Natural killer cell (primary cell): ENCODE results near the gene MACROD2. TPM values are rescaled to one million over a fixed set of nuclear protein-coding genes. Genes with fewer than 3 reads are reported as not detected.
"Not testable (repeated sequence)": the region's sequence is repeated elsewhere in the genome, so short reads cannot be mapped to it uniquely, and the experiment has no call there.

Source experiments
- ATAC-seq, 3 donors: fragments of 150-1000 bp in 2 of 3; fragments of 200-7000 bp in 1 of 3; cut with Tn5 transposase; 1 replicate in 1 of 3; 2 replicates in 2 of 3; pipeline ENCODE4 v1.10.0; 2021; ENCODE audit warnings: mild to moderate bottlenecking in 2 of 3, moderate library complexity in 2 of 3
- DNase-seq, 2 donors: peaks; one replicate each; pipeline versions ENCODE4 v3.0.0 to v3.0.0-alpha.2; 2013 to 2021; ENCODE audit warnings: mixed read lengths in 1 of 2
- H3K27ac ChIP-seq: one replicate; pipeline ENCODE4 v1.5.1; 2013; ENCODE audit warnings: mild to moderate bottlenecking, low read length
- H3K27me3 ChIP-seq: one replicate; pipeline ENCODE4 v1.6.1; 2013; ENCODE audit warnings: low read length; ENCODE audit not compliant: control insufficient read depth, insufficient read depth
- H3K36me3 ChIP-seq: one replicate; pipeline ENCODE4 v1.6.1; 2013; ENCODE audit warnings: low read length; ENCODE audit not compliant: control insufficient read depth, insufficient read depth
- H3K4me1 ChIP-seq: one replicate; pipeline ENCODE4 v1.6.1; 2013; ENCODE audit warnings: low read length; ENCODE audit not compliant: control insufficient read depth, insufficient read depth
- H3K4me3 ChIP-seq: one replicate; pipeline ENCODE4 v1.5.1; 2013; ENCODE audit warnings: low read length
- H3K9me3 ChIP-seq: one replicate; pipeline ENCODE4 v1.6.1; 2013; ENCODE audit warnings: low read length; ENCODE audit not compliant: control insufficient read depth, insufficient read depth
- H3K27ac Mint-ChIP-seq, 2 donors: one replicate each; pipeline ENCODE4 v1.8.0; 2022; ENCODE audit warnings: mild to moderate bottlenecking in 2 of 2, mixed read lengths in 2 of 2, moderate library complexity in 1 of 2
- H3K27me3 Mint-ChIP-seq, 2 donors: one replicate each; pipeline ENCODE4 v1.8.0; 2022; ENCODE audit warnings: low read depth in 2 of 2, mixed read lengths in 2 of 2
- H3K36me3 Mint-ChIP-seq: one replicate; pipeline ENCODE4 v1.8.0; 2022; ENCODE audit warnings: mixed read lengths
- H3K4me1 Mint-ChIP-seq, 2 donors: one replicate each; pipeline ENCODE4 v1.8.0; 2022; ENCODE audit warnings: mixed read lengths in 2 of 2
- H3K4me3 Mint-ChIP-seq: one replicate; pipeline ENCODE4 v1.8.0; 2022; ENCODE audit warnings: mild to moderate bottlenecking, moderate library complexity, mixed read lengths
- H3K9me3 Mint-ChIP-seq, 2 donors: one replicate each; pipeline ENCODE4 v1.8.0; 2022; ENCODE audit warnings: mixed read lengths in 2 of 2
- WGBS: methylation state at CpG from one replicate; pipeline ENCODE4 v1.1.7; 2013; ENCODE audit warnings: missing lambda C conversion rate; ENCODE audit not compliant: insufficient coverage; 5-methylcytosine and 5-hydroxymethylcytosine counted together
- intact Hi-C: fragments of 100-400 bp; cut with micrococcal nuclease; formaldehyde crosslinking; loops from one replicate; pipeline ENCODE4 v1.14.2; 2022
- total RNA-seq, 4 donors: library from RNA; stranded (reverse); fragments of 120-200 nt in 1 of 4; gene quantifications; one replicate each; pipeline versions ENCODE4 v1.2.3 to v1.2.4, GENCODE V29; 2013 to 2022
- TF ChIP-seq, protein P1 (sequence below): fragments of 200-600 bp; IDR thresholded peaks from one replicate; pipeline ENCODE4 v1.8.0; 2022; ENCODE audit warnings: antibody characterized with exemption

The MACROD2 gene
- total RNA-seq, 3 donors from 2014 or later (not counting 1 experiment from before 2014, with no cell fraction given): 0.19 to 0.88 TPM; not detected in 1

DNA sequence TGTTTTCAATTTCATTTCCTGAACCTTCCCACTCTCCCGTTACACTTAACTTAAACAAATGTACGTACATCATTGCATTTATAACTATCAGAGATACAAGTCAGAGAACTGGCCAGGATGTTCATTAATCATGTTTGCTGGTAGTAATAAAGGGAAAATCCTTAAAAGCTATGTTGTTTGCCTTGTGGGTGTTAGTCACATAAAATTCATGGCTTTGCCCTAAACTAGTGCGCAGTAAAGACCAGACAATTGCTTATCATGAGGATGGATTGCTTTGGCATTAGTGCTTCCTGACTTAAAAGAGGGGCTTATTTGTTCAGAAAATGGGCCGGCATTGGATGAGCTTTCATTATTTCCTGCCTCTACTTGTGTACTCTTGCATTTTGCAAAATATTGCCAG is 1379.4 kb downstream of the MACROD2 start:
- H3K4me3 ChIP-seq: no peak overlapping the region
- ATAC-seq (no peak), DNase-seq (no peak)
- H3K27me3 Mint-ChIP-seq: no peaks in the 10 kb centered on the region
- no peaks in the 10 kb centered on the region for H3K36me3 ChIP-seq
- 81% methylated on average over 4 of the region's 4 CpGs for WGBS
- intact Hi-C loops: no loop called here
- H3K27me3 ChIP-seq: no peaks in the 10 kb centered on the region
- H3K27ac Mint-ChIP-seq: no peak overlapping the region
- H3K36me3 Mint-ChIP-seq: no peaks in the 10 kb centered on the region
- TF ChIP-seq, protein P1, sequence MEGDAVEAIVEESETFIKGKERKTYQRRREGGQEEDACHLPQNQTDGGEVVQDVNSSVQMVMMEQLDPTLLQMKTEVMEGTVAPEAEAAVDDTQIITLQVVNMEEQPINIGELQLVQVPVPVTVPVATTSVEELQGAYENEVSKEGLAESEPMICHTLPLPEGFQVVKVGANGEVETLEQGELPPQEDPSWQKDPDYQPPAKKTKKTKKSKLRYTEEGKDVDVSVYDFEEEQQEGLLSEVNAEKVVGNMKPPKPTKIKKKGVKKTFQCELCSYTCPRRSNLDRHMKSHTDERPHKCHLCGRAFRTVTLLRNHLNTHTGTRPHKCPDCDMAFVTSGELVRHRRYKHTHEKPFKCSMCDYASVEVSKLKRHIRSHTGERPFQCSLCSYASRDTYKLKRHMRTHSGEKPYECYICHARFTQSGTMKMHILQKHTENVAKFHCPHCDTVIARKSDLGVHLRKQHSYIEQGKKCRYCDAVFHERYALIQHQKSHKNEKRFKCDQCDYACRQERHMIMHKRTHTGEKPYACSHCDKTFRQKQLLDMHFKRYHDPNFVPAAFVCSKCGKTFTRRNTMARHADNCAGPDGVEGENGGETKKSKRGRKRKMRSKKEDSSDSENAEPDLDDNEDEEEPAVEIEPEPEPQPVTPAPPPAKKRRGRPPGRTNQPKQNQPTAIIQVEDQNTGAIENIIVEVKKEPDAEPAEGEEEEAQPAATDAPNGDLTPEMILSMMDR: no peak
- H3K4me1 ChIP-seq: no peaks in the 10 kb centered on the region
- H3K9me3 ChIP-seq: no peaks in the 10 kb centered on the region
- H3K4me3 Mint-ChIP-seq: no peak overlapping the region
- no peaks in the 10 kb centered on the region for H3K4me1 Mint-ChIP-seq
- no peak overlapping the region for H3K27ac ChIP-seq
- H3K9me3 Mint-ChIP-seq: peaks cover 7 to 9% of the 10 kb centered on the region in 2 donors

DNA sequence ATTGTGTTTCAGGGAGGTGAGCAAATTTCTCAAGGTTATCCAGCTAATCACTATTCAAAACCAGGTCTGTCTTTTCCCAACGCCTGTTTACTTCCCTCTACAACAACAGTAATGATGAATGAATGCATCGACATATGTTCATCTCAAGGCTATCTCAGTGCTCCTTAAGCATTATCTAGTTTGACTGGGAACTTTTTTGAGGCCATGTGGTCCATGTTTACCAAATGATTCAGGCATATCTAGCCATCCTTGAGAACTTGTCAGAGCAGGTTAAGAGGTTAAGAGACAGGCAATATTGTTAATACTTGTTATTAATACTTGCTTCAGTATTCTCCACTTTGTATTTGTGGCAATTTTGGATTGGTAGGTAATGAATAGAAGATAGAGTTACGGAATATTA is 1380.5 kb downstream of the MACROD2 start:
- H3K4me1 ChIP-seq: no peaks in the 10 kb centered on the region
- no peak overlapping the region for H3K27ac ChIP-seq
- Mint-ChIP-seq H3K4me3 (no peak overlapping the region), H3K36me3 (no peaks in the 10 kb centered on the region), H3K4me1 (no peaks in the 10 kb centered on the region), H3K27ac (no peak overlapping the region), H3K9me3 (peaks cover 7 to 9% of the 10 kb centered on the region in 2 donors), H3K27me3 (no peaks in the 10 kb centered on the region)
- no peak for DNase-seq
- H3K9me3 ChIP-seq: no peaks in the 10 kb centered on the region
- intact Hi-C loops: no loop called here
- WGBS: 85% methylated on average over 3 of the region's 3 CpGs
- no peak for ATAC-seq
- TF ChIP-seq, protein P1: no peak
- no peaks in the 10 kb centered on the region for H3K36me3 ChIP-seq
- no peak overlapping the region for H3K4me3 ChIP-seq
- no peaks in the 10 kb centered on the region for H3K27me3 ChIP-seq

DNA sequence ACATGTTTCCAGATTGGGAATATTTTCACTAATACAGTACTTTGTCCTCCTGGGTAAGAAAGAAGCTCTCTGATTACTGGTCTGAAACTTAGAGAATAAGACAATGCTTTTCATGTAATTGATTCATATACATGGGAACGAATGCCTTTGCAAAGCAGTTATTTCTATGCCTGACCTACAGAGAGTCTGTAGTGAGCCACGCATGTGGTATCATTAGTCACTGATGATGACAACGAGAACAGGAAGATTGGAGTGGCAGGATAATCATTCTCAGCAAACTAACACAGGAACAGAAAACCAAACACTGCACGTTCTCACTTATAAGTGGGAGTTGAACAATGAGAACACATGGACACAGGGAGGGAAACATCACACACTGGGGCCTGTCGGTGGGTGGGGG is 1382.3 kb downstream of the MACROD2 start:
- H3K4me1 ChIP-seq, ATAC-seq, H3K4me3 Mint-ChIP-seq, H3K27ac Mint-ChIP-seq, H3K36me3 ChIP-seq, H3K9me3 ChIP-seq, DNase-seq, H3K27me3 Mint-ChIP-seq, intact Hi-C loops, H3K4me1 Mint-ChIP-seq, H3K27me3 ChIP-seq, H3K4me3 ChIP-seq, H3K36me3 Mint-ChIP-seq, H3K27ac ChIP-seq: not testable (repeated sequence)
- peaks cover 9 to 11% of the 10 kb centered on the region in 2 donors for H3K9me3 Mint-ChIP-seq
- WGBS: 46% methylated on average over 3 of the region's 5 CpGs

DNA sequence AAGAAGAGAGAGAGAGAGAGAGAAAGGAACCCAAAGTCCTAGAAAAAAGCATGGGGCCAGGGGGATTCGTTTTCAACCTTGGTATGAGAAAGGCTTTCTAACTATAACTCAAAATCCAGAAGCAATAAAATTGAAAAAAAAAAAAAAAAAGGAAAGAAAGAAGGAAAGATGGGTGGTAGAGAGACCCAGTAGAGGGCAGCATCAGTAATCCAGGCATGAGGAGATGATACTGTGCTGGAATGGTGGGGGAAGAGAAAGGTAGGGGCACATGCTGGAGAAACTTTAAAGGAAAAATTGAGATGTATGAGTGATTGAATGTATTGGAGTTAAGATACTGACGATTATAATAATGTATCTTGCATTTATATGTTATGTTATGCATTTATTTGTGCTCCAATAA is 1382.8 kb downstream of the MACROD2 start:
- DNase-seq (no peak), ATAC-seq (no peak)
- H3K36me3 ChIP-seq: no peaks in the 10 kb centered on the region
- H3K27me3 Mint-ChIP-seq: no peaks in the 10 kb centered on the region
- H3K4me1 ChIP-seq: no peaks in the 10 kb centered on the region
- H3K27ac Mint-ChIP-seq: no peak overlapping the region
- no peak overlapping the region for H3K4me3 ChIP-seq
- intact Hi-C loops: no loop called here
- H3K4me1 Mint-ChIP-seq: no peaks in the 10 kb centered on the region
- H3K9me3 ChIP-seq: no peaks in the 10 kb centered on the region
- no CpG with 5 or more reads among the region's 2 CpGs for WGBS
- H3K27me3 ChIP-seq: no peaks in the 10 kb centered on the region
- H3K36me3 Mint-ChIP-seq: no peaks in the 10 kb centered on the region
- TF ChIP-seq, protein P1: no peak
- peaks cover 9 to 12% of the 10 kb centered on the region in 2 donors for H3K9me3 Mint-ChIP-seq
- H3K27ac ChIP-seq: no peak overlapping the region
- H3K4me3 Mint-ChIP-seq: no peak overlapping the region
